ENCODE measurements around the gene ARX. TPM values are rescaled to one million over a fixed set of nuclear protein-coding genes. Genes with fewer than 3 reads are reported as not detected.

ARX gene
- total RNA-seq, 1 experiment from 2014 or later: 0.24 TPM

DNA sequence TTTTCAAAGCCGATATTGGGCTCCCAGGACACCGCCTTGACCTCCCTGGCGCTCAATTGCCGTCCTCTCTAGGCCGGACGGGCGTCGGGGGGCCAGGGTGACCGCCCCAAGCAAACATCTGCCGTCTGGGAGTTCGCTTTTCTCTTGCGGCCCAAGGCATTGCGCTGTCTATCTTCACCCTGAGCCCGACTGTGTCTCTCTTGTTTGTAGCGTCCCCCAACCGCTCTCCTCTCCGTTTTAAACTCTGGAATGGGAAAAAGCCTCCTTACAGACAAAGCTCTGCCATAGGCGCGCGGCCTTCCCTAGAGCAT lies 551 bp upstream of the ARX start:
- Histone ChIP-seq H2AK5ac (ENCODE audit: insufficient read length, low read length) (no peak overlapping the region), H3K27ac (ENCODE audit: insufficient read length, low read depth, low read length) (no peak overlapping the region), H3T11ph (ENCODE audit: low read length) (no peak overlapping the region), H3K4me1 (ENCODE audit: insufficient read depth, low read length) (no peaks in the 10 kb centered on the region; the same call in 1 of the 2 replicates), H4K5ac (ENCODE audit: insufficient read length, low read depth, low read length) (no peak overlapping the region), H3K9ac (ENCODE audit: extremely low read depth, insufficient read length, low read length) (no peak overlapping the region), H4K20me1 (ENCODE audit: control insufficient read depth, insufficient read depth, insufficient read length) (no peaks in the 10 kb centered on the region), H3K14ac (ENCODE audit: insufficient read depth, low read length) (no peak overlapping the region), H4K8ac (replicated peaks; ENCODE audit: insufficient read length, low read depth, low read length) (no peak overlapping the region), H3K79me2 (ENCODE audit: insufficient read depth, low read length) (no peaks in the 10 kb centered on the region), H4K91ac (ENCODE audit: insufficient read length, low read depth, low read length) (no peak overlapping the region), H2BK12ac (ENCODE audit: insufficient read length, low read depth, low read length) (no peak overlapping the region), H2BK5ac (ENCODE audit: insufficient read length, low read length) (no peak overlapping the region), H3K56ac (ENCODE audit: insufficient read length, low read depth, low read length) (no peak overlapping the region), H2BK120ac (ENCODE audit: low read depth, low read length, poor library complexity, severe bottlenecking) (no peak overlapping the region), H3K23ac (ENCODE audit: insufficient read length, low read depth, low read length) (no peak overlapping the region), H3K27me3 (ENCODE audit: insufficient read depth, low read length) (peaks cover 86% of the 10 kb centered on the region), H3K4ac (ENCODE audit: low read depth, low read length) (no peak overlapping the region), H3K18ac (ENCODE audit: insufficient read length, low read depth, low read length) (no peak overlapping the region), H2AFZ (ENCODE audit: low read length) (no peak overlapping the region), H3K23me2 (ENCODE audit: insufficient read length, low read depth, low read length, poor library complexity, severe bottlenecking) (peaks cover 31% of the 10 kb centered on the region), H2BK20ac (ENCODE audit: low read depth, low read length, poor library complexity, severe bottlenecking) (no peak overlapping the region), H2BK15ac (ENCODE audit: low read depth, low read length) (no peak overlapping the region), H3K4me2 (ENCODE audit: insufficient read depth, insufficient read length, low read length) (peak overlapping the region; percentile 70), H3K9me3 (ENCODE audit: control insufficient read depth, low read depth, low read length) (no peaks in the 10 kb centered on the region), H3K79me1 (ENCODE audit: insufficient read depth, low read depth, low read length, poor library complexity, severe bottlenecking) (no peaks in the 10 kb centered on the region)
- DNase-seq: no peak
- no peak overlapping the region for H3K27ac Mint-ChIP-seq
- no peaks in the 10 kb centered on the region for H3K36me3 Mint-ChIP-seq (ENCODE audit: insufficient read depth in 1 of 3, low read depth in 3 of 3)
- TF ChIP-seq, protein P1, sequence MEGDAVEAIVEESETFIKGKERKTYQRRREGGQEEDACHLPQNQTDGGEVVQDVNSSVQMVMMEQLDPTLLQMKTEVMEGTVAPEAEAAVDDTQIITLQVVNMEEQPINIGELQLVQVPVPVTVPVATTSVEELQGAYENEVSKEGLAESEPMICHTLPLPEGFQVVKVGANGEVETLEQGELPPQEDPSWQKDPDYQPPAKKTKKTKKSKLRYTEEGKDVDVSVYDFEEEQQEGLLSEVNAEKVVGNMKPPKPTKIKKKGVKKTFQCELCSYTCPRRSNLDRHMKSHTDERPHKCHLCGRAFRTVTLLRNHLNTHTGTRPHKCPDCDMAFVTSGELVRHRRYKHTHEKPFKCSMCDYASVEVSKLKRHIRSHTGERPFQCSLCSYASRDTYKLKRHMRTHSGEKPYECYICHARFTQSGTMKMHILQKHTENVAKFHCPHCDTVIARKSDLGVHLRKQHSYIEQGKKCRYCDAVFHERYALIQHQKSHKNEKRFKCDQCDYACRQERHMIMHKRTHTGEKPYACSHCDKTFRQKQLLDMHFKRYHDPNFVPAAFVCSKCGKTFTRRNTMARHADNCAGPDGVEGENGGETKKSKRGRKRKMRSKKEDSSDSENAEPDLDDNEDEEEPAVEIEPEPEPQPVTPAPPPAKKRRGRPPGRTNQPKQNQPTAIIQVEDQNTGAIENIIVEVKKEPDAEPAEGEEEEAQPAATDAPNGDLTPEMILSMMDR (conservative IDR thresholded peaks at IDR 0.05): no peak
- H3K4me3 Mint-ChIP-seq: peak overlapping the region; percentile 6 to 82; a peak in 3 of 5 replicates
- H3K4me1 Mint-ChIP-seq: peaks cover 47 to 76% of the 10 kb centered on the region in 2 experiments
- no CpG with 5 or more reads among the region's 20 CpGs for WGBS (ENCODE audit: extremely low coverage, insufficient read length, low lambda C conversion rate)
- H3K27me3 Mint-ChIP-seq (ENCODE audit: low read depth): peaks cover 97% of the 10 kb centered on the region
- H3K9me3 Mint-ChIP-seq: peaks cover 2 to 4% of the 10 kb centered on the region in 2 experiments; a peak in 3 of 5 replicates
